Fibroblast of lung (primary cell): ENCODE data around the gene ONECUT2. TPM values are rescaled to one million over a fixed set of nuclear protein-coding genes. Genes with fewer than 3 reads are reported as not detected.
A peak's percentile ranks its signal among the peaks of the same experiment; 100 is the strongest.

Experiments
- DNase-seq, 2 donors: peaks; one replicate each; pipeline versions ENCODE4 v3.0.0 to v3.0.0-alpha.2; 2010; ENCODE audit warnings: low read depth in 2 of 2
- H2AFZ ChIP-seq: 2 replicates; pipeline ENCODE4 v1.5.1; 2012; ENCODE audit warnings: low read length, control low read depth, inconsistent platforms
- H3K27ac ChIP-seq: 2 replicates; pipeline ENCODE4 v1.5.1; 2011; ENCODE audit warnings: low read length, control low read depth; ENCODE audit not compliant: insufficient read depth
- H3K27me3 ChIP-seq: 2 replicates; pipeline ENCODE4 v1.5.1; 2011; ENCODE audit warnings: mild to moderate bottlenecking, low read length; ENCODE audit not compliant: control insufficient read depth, insufficient read depth
- H3K36me3 ChIP-seq: 2 replicates; pipeline ENCODE4 v1.5.1; 2011; ENCODE audit warnings: low read length; ENCODE audit not compliant: control insufficient read depth, insufficient read depth
- H3K4me1 ChIP-seq: 2 replicates; pipeline ENCODE4 v1.5.1; 2011; ENCODE audit warnings: low read length; ENCODE audit not compliant: control insufficient read depth, insufficient read depth; ENCODE audit errors: extremely low read depth
- H3K4me2 ChIP-seq: 2 replicates; pipeline ENCODE4 v1.5.1; 2011; ENCODE audit warnings: low read length, control low read depth; ENCODE audit not compliant: insufficient read depth; ENCODE audit errors: extremely low read depth
- H3K4me3 ChIP-seq, 4 experiments: fragments of 200-600 bp in 1 of 4; sonication (generic) in 1 of 4; replicated peaks in 1 of 4; 2 replicates each; pipeline ENCODE4 v1.5.1; 2011 to 2016; ENCODE audit warnings: low read length in 4 of 4, low read depth in 3 of 4, mild to moderate bottlenecking in 3 of 4, control low read depth in 2 of 4, inconsistent platforms in 1 of 4, mixed read lengths in 1 of 4; ENCODE audit not compliant: insufficient read depth in 1 of 4; ENCODE audit errors: control extremely low read depth in 1 of 4
- H3K79me2 ChIP-seq: 2 replicates; pipeline ENCODE4 v1.5.1; 2012; ENCODE audit warnings: mild to moderate bottlenecking, low read length, inconsistent platforms; ENCODE audit not compliant: control insufficient read depth, insufficient read depth
- H3K9ac ChIP-seq: 2 replicates; pipeline ENCODE4 v1.5.1; 2011; ENCODE audit warnings: mild to moderate bottlenecking, low read length, control low read depth; ENCODE audit not compliant: insufficient read depth
- H3K9me3 ChIP-seq: 2 replicates; pipeline ENCODE4 v1.5.1; 2012; ENCODE audit warnings: low read depth, low read length; ENCODE audit not compliant: control insufficient read depth, insufficient read depth
- H4K20me1 ChIP-seq: 2 replicates; pipeline ENCODE4 v1.5.1; 2011; ENCODE audit warnings: low read length; ENCODE audit not compliant: control insufficient read depth, insufficient read depth; ENCODE audit errors: extremely low read depth
- EZH2 ChIP-seq: IDR thresholded peaks from 2 replicates; pipeline ENCODE4 v1.5.1; 2012; ENCODE audit warnings: low read length, control low read depth, mild to moderate bottlenecking; ENCODE audit errors: missing control alignments
- polyA plus RNA-seq, 2 donors: library from polyadenylated mRNA; depleted of rRNA in 1 of 2; stranded (reverse) in 1 of 2; unstranded in 1 of 2; fragments of >200 nt; gene quantifications; 2 replicates each; pipeline ENCODE4 v1.2.1, GENCODE V29; 2011 to 2012; ENCODE audit warnings: missing spikeins in 1 of 2
- total RNA-seq: library from RNA; depleted of rRNA; stranded (reverse); fragments of >200 nt; gene quantifications from 2 replicates; pipeline ENCODE4 v1.2.1, GENCODE V29; 2014
- TF ChIP-seq, protein P1 (sequence below), 2 donors: IDR thresholded peaks in 1 of 2; conservative IDR thresholded peaks in 1 of 2; 1 replicate in 1 of 2; 2 replicates in 1 of 2; pipeline ENCODE4 v1.5.1; 2011 to 2012; ENCODE audit warnings: low read length in 2 of 2, control low read depth in 1 of 2, inconsistent platforms in 1 of 2, low read depth in 1 of 2, mild to moderate bottlenecking in 1 of 2

ONECUT2 gene
- total and polyA plus RNA-seq, 2 donors (not counting 1 experiment from before 2014, with no cell fraction given), result under 0.01 TPM

DNA sequence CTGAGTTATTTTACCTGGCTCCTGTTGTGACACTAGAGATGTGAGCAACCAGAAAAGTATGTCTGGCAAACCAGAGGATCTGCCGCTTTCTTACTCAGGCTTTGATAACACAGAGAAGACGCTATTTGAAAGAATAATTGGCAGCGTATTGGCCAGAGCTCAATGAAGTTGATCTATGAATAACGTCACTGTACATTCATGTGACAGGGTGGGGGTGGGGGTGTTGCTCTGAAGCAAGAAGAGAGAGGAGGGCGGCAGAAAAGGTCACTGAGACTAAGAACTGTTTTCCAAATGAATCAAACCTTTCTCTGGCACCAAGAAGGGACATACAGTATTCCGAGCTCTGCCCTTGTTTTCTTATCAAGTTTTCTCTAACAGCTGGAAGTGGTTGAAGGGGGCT lies 1.7 kb upstream of the ONECUT2 start:
- Histone ChIP-seq H3K27me3 (peaks cover 80% of the 10 kb centered on the region), H3K27ac (no peak overlapping the region), H4K20me1 (no peaks in the 10 kb centered on the region), H3K79me2 (no peaks in the 10 kb centered on the region), H3K4me3 (no peak overlapping the region), H3K9me3 (no peaks in the 10 kb centered on the region), H3K4me1 (peaks cover 5% of the 10 kb centered on the region), H3K9ac (no peak overlapping the region), H3K4me2 (no peak overlapping the region), H2AFZ (no peak overlapping the region), H3K36me3 (no peaks in the 10 kb centered on the region)
- DNase-seq, result no peak
- TF ChIP-seq EZH2, result no peak
- TF ChIP-seq, protein P1, sequence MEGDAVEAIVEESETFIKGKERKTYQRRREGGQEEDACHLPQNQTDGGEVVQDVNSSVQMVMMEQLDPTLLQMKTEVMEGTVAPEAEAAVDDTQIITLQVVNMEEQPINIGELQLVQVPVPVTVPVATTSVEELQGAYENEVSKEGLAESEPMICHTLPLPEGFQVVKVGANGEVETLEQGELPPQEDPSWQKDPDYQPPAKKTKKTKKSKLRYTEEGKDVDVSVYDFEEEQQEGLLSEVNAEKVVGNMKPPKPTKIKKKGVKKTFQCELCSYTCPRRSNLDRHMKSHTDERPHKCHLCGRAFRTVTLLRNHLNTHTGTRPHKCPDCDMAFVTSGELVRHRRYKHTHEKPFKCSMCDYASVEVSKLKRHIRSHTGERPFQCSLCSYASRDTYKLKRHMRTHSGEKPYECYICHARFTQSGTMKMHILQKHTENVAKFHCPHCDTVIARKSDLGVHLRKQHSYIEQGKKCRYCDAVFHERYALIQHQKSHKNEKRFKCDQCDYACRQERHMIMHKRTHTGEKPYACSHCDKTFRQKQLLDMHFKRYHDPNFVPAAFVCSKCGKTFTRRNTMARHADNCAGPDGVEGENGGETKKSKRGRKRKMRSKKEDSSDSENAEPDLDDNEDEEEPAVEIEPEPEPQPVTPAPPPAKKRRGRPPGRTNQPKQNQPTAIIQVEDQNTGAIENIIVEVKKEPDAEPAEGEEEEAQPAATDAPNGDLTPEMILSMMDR (conservative IDR thresholded peaks at IDR 0.05 in 1 of 2, IDR thresholded peaks at IDR 0.05 in 1 of 2; ENCODE audit: low read depth in 1 of 2, low read length in 2 of 2), result no peak

- H3K9me3 ChIP-seq, result no peaks in the 10 kb centered on the region
- H3K36me3 ChIP-seq, result no peaks in the 10 kb centered on the region
- no peak overlapping the region for H3K9ac ChIP-seq
- peak overlapping the region; percentile 85 for H3K4me2 ChIP-seq
- H4K20me1 ChIP-seq, result no peaks in the 10 kb centered on the region
- H3K27ac ChIP-seq, result no peak overlapping the region
- no peak overlapping the region for H3K4me3 ChIP-seq
- no peak overlapping the region for H2AFZ ChIP-seq
- DNase-seq, result no peak
- peak; percentile 68 for TF ChIP-seq EZH2
- TF ChIP-seq, protein P1 (conservative IDR thresholded peaks at IDR 0.05 in 1 of 2, IDR thresholded peaks at IDR 0.05 in 1 of 2; ENCODE audit: low read depth in 1 of 2, low read length in 2 of 2), result no peak
- peaks cover 5% of the 10 kb centered on the region for H3K4me1 ChIP-seq
- no peaks in the 10 kb centered on the region for H3K79me2 ChIP-seq
- H3K27me3 ChIP-seq, result peaks cover 80% of the 10 kb centered on the region
Measured at GRCh38 chr18:57433934-57434535, 1.1 kb upstream of the ONECUT2 start.

GRCh38 chr18:57435846-57436190 lies 644 bp downstream of the ONECUT2 start:
- Histone ChIP-seq H3K4me1 (peaks cover 5% of the 10 kb centered on the region), H3K4me3 (no peak overlapping the region), H2AFZ (no peak overlapping the region), H3K27me3 (peaks cover 80% of the 10 kb centered on the region), H3K27ac (no peak overlapping the region), H3K36me3 (no peaks in the 10 kb centered on the region), H3K79me2 (no peaks in the 10 kb centered on the region), H3K9me3 (no peaks in the 10 kb centered on the region), H3K9ac (no peak overlapping the region), H4K20me1 (no peaks in the 10 kb centered on the region), H3K4me2 (no peak overlapping the region)
- DNase-seq, result no peak
- no peak for TF ChIP-seq EZH2
- TF ChIP-seq, protein P1 (conservative IDR thresholded peaks at IDR 0.05 in 1 of 2, IDR thresholded peaks at IDR 0.05 in 1 of 2; ENCODE audit: low read depth in 1 of 2, low read length in 2 of 2), result no peak
